ENCODE results near the gene CCDC40.

Gene CCDC40

DNA sequence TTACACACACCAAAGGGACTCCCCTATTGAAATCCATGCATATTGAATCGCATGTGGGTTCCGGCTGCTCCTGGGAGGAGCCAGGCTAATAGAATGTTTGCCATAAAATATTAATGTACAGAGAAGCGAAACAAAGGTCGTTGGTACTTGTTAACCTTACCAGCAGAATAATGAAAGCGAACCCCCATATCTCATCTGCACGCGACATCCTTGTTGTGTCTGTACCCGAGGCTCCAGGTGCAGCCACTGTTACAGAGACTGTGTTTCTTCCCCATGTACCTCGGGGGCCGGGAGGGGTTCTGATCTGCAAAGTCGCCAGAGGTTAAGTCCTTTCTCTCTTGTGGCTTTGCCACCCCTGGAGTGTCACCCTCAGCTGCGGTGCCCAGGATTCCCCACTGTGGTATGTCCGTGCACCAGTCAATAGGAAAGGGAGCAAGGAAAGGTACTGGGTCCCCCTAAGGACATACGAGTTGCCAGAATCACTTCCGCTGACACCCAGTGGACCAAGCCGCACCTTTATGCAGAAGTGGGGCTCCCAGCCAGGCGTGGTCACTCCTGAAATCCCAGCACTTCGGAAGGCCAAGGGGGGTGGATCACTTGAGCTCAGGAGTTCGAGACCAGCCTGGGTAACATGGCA, 67.1 kb downstream of the CCDC40 start:
- TF ChIP-seq, protein P1, sequence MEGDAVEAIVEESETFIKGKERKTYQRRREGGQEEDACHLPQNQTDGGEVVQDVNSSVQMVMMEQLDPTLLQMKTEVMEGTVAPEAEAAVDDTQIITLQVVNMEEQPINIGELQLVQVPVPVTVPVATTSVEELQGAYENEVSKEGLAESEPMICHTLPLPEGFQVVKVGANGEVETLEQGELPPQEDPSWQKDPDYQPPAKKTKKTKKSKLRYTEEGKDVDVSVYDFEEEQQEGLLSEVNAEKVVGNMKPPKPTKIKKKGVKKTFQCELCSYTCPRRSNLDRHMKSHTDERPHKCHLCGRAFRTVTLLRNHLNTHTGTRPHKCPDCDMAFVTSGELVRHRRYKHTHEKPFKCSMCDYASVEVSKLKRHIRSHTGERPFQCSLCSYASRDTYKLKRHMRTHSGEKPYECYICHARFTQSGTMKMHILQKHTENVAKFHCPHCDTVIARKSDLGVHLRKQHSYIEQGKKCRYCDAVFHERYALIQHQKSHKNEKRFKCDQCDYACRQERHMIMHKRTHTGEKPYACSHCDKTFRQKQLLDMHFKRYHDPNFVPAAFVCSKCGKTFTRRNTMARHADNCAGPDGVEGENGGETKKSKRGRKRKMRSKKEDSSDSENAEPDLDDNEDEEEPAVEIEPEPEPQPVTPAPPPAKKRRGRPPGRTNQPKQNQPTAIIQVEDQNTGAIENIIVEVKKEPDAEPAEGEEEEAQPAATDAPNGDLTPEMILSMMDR (IDR thresholded peaks at IDR 0.05; ENCODE audit: low read depth, low read length, missing control alignments) = no peak
- DNase-seq (ENCODE audit: extremely low read depth, low read depth) = no peak
- no peak overlapping the region for H3K4me3 ChIP-seq (replicated peaks; ENCODE audit: low read depth, low read length)

- DNase-seq (ENCODE audit: extremely low read depth, low read depth) = no peak
- no peak overlapping the region for H3K4me3 ChIP-seq (replicated peaks; ENCODE audit: low read depth, low read length)
- TF ChIP-seq, protein P1 (IDR thresholded peaks at IDR 0.05; ENCODE audit: low read depth, low read length, missing control alignments) = no peak
Observed at GRCh38 chr17:80104321-80104955, 68.0 kb downstream of the CCDC40 start.

GRCh38 chr17:80104956-80105375, 68.5 kb downstream of the CCDC40 start:
- TF ChIP-seq, protein P1 (IDR thresholded peaks at IDR 0.05; ENCODE audit: low read depth, low read length, missing control alignments) = no peak
- no peak overlapping the region for H3K4me3 ChIP-seq (replicated peaks; ENCODE audit: low read depth, low read length)
- no peak for DNase-seq (ENCODE audit: extremely low read depth, low read depth)

DNA sequence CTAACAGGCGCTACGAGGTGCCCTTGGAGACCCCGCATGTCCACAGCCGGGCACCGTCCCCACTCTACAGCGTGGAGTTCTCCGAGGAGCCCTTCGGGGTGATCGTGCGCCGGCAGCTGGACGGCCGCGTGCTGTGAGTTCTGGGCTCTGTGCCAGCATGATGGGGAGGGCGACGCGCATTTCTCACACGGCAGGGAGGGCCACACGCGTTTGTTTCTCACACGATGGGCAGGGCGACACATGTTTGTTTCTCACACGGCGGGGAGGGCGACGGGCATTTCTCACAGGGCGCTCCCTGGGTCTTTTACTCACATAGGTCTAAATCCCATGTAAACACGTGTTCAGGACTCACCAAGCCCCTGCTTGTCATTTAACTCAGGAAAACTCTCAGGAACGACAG, 69.3 kb downstream of the CCDC40 start:
- no peak for DNase-seq (ENCODE audit: extremely low read depth, low read depth)
- TF ChIP-seq, protein P1 (IDR thresholded peaks at IDR 0.05; ENCODE audit: low read depth, low read length, missing control alignments) = no peak
- H3K4me3 ChIP-seq (replicated peaks; ENCODE audit: low read depth, low read length) = no peak overlapping the region

- H3K4me3 ChIP-seq (replicated peaks; ENCODE audit: low read depth, low read length) = no peak overlapping the region
- TF ChIP-seq, protein P1 (IDR thresholded peaks at IDR 0.05; ENCODE audit: low read depth, low read length, missing control alignments) = no peak
- DNase-seq (ENCODE audit: extremely low read depth, low read depth) = no peak
Observed at GRCh38 chr17:80106176-80106575, 69.7 kb downstream of the CCDC40 start.

- H3K4me3 ChIP-seq (replicated peaks; ENCODE audit: low read depth, low read length) = no peak overlapping the region
- DNase-seq (ENCODE audit: extremely low read depth, low read depth) = no peak
- TF ChIP-seq, protein P1 (IDR thresholded peaks at IDR 0.05; ENCODE audit: low read depth, low read length, missing control alignments) = no peak
Observed at GRCh38 chr17:80106751-80107150, 70.3 kb downstream of the CCDC40 start.

Measured in HFF-Myc (cell line).